ENCODE data around the gene ZBTB21.

DNA sequence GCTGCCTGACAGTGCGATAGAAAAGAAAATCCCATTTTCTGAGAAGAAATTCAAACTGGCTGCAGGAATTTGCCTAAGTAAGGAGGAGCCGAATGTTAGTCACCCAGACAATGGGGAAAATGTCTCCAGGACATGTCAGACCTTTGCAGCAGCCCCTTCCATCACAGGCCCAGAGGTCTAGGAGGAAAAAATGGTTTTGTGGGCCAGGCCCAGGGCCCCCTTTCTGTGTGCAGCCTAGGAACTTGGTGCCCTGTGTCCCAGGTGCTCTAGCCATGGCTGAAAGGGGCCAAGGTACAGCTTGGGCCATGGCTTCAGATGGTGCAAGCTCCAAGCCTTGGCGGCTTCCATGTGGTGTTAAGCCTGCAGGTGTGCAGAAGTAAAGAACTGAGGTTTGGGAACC lies 14.6 kb downstream of the ZBTB21 start:
- TF ChIP-seq, protein P1, sequence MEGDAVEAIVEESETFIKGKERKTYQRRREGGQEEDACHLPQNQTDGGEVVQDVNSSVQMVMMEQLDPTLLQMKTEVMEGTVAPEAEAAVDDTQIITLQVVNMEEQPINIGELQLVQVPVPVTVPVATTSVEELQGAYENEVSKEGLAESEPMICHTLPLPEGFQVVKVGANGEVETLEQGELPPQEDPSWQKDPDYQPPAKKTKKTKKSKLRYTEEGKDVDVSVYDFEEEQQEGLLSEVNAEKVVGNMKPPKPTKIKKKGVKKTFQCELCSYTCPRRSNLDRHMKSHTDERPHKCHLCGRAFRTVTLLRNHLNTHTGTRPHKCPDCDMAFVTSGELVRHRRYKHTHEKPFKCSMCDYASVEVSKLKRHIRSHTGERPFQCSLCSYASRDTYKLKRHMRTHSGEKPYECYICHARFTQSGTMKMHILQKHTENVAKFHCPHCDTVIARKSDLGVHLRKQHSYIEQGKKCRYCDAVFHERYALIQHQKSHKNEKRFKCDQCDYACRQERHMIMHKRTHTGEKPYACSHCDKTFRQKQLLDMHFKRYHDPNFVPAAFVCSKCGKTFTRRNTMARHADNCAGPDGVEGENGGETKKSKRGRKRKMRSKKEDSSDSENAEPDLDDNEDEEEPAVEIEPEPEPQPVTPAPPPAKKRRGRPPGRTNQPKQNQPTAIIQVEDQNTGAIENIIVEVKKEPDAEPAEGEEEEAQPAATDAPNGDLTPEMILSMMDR (IDR thresholded peaks at IDR 0.05; ENCODE audit: low read depth, low read length), result no peak
- no peak for TF ChIP-seq POLR2A (IDR thresholded peaks at IDR 0.05; ENCODE audit: extremely low read depth, insufficient read length)
- TF ChIP-seq, protein P2, sequence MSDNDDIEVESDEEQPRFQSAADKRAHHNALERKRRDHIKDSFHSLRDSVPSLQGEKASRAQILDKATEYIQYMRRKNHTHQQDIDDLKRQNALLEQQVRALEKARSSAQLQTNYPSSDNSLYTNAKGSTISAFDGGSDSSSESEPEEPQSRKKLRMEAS (IDR thresholded peaks at IDR 0.05; ENCODE audit: low read depth, low read length), result no peak
- TF ChIP-seq MYC (IDR thresholded peaks at IDR 0.05; ENCODE audit: low read depth, low read length), result no peak
